Measurements from ENCODE around the gene PNPT1. TPM values are rescaled to one million over a fixed set of nuclear protein-coding genes. Genes with fewer than 3 reads are reported as not detected.

Gene PNPT1
- total RNA-seq, 1 experiment from 2014 or later = 33.4 TPM

- no peak overlapping the region for H4K5ac ChIP-seq (ENCODE audit: insufficient read length, low read depth, low read length)
- H3K4me1 Mint-ChIP-seq = peaks cover 13 to 23% of the 10 kb centered on the region in 2 experiments
- H3K4me3 Mint-ChIP-seq = no peak overlapping the region
- no peak overlapping the region; the same call in 1 of the 2 replicates for H3K14ac ChIP-seq (ENCODE audit: insufficient read depth, low read length)
- peak overlapping the region; percentile 61 for H2BK120ac ChIP-seq (ENCODE audit: low read depth, low read length, poor library complexity, severe bottlenecking)
- no peak overlapping the region for H4K91ac ChIP-seq (ENCODE audit: insufficient read length, low read depth, low read length)
- no peaks in the 10 kb centered on the region for H4K20me1 ChIP-seq (ENCODE audit: control insufficient read depth, insufficient read depth, insufficient read length)
- no peaks in the 10 kb centered on the region for H3K9me3 ChIP-seq (ENCODE audit: control insufficient read depth, low read depth, low read length)
- no peak overlapping the region for H2AK5ac ChIP-seq (ENCODE audit: insufficient read length, low read length)
- no peak overlapping the region for H3K23ac ChIP-seq (ENCODE audit: insufficient read length, low read depth, low read length)
- H2BK20ac ChIP-seq (ENCODE audit: low read depth, low read length, poor library complexity, severe bottlenecking) = no peak overlapping the region
- H3K4me1 ChIP-seq (ENCODE audit: insufficient read depth, low read length) = no peaks in the 10 kb centered on the region; the same call in 1 of the 2 replicates
- no peaks in the 10 kb centered on the region for H3K36me3 Mint-ChIP-seq (ENCODE audit: insufficient read depth in 1 of 3, low read depth in 3 of 3)
- no peak overlapping the region for H2BK5ac ChIP-seq (ENCODE audit: insufficient read length, low read length)
- no peaks in the 10 kb centered on the region for H3K79me1 ChIP-seq (ENCODE audit: insufficient read depth, low read depth, low read length, poor library complexity, severe bottlenecking)
- no CpG with 5 or more reads among the region's 11 CpGs for WGBS (ENCODE audit: extremely low coverage, insufficient read length, low lambda C conversion rate)
- no peaks in the 10 kb centered on the region for H3K79me2 ChIP-seq (ENCODE audit: insufficient read depth, low read length)
- no peak overlapping the region for H3K18ac ChIP-seq (ENCODE audit: insufficient read length, low read depth, low read length)
- no peak overlapping the region for H3K56ac ChIP-seq (ENCODE audit: insufficient read length, low read depth, low read length)
- no peak overlapping the region for H3T11ph ChIP-seq (ENCODE audit: low read length)
- no peak overlapping the region for H3K4ac ChIP-seq (ENCODE audit: low read depth, low read length)
- no peak overlapping the region for H2BK12ac ChIP-seq (ENCODE audit: insufficient read length, low read depth, low read length)
- no peak overlapping the region for H3K27ac Mint-ChIP-seq
- TF ChIP-seq, protein P1, sequence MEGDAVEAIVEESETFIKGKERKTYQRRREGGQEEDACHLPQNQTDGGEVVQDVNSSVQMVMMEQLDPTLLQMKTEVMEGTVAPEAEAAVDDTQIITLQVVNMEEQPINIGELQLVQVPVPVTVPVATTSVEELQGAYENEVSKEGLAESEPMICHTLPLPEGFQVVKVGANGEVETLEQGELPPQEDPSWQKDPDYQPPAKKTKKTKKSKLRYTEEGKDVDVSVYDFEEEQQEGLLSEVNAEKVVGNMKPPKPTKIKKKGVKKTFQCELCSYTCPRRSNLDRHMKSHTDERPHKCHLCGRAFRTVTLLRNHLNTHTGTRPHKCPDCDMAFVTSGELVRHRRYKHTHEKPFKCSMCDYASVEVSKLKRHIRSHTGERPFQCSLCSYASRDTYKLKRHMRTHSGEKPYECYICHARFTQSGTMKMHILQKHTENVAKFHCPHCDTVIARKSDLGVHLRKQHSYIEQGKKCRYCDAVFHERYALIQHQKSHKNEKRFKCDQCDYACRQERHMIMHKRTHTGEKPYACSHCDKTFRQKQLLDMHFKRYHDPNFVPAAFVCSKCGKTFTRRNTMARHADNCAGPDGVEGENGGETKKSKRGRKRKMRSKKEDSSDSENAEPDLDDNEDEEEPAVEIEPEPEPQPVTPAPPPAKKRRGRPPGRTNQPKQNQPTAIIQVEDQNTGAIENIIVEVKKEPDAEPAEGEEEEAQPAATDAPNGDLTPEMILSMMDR (conservative IDR thresholded peaks at IDR 0.05) = peak; percentile 93
- H3K4me2 ChIP-seq (ENCODE audit: insufficient read depth, insufficient read length, low read length) = peak overlapping the region; percentile 44
- peak overlapping the region; percentile 95 for H2AFZ ChIP-seq (ENCODE audit: low read length)
- H4K8ac ChIP-seq (replicated peaks; ENCODE audit: insufficient read length, low read depth, low read length) = no peak overlapping the region
- peak; percentile 42 for DNase-seq
- H3K27me3 ChIP-seq (ENCODE audit: insufficient read depth, low read length) = no peaks in the 10 kb centered on the region
- H2BK15ac ChIP-seq (ENCODE audit: low read depth, low read length) = no peak overlapping the region
- no peaks in the 10 kb centered on the region for H3K9me3 Mint-ChIP-seq
- no peaks in the 10 kb centered on the region for H3K23me2 ChIP-seq (ENCODE audit: insufficient read length, low read depth, low read length, poor library complexity, severe bottlenecking)
- no peaks in the 10 kb centered on the region for H3K27me3 Mint-ChIP-seq (ENCODE audit: low read depth)
- H3K9ac ChIP-seq (ENCODE audit: extremely low read depth, insufficient read length, low read length) = no peak overlapping the region
- H3K27ac ChIP-seq (ENCODE audit: insufficient read length, low read depth, low read length) = no peak overlapping the region
Observed at GRCh38 chr2:55718165-55719008, 24.7 kb upstream of the PNPT1 start.

Data from H9 (cell line).